GM21390 (cell line): ENCODE data around the gene C12orf56.
"Not testable (repeated sequence)": the region's sequence is repeated elsewhere in the genome, so short reads cannot be mapped to it uniquely, and the experiment has no call there.

ENCODE experiments used
- ATAC-seq: cut with Tn5 transposase; IDR thresholded peaks from one replicate; pipeline ENCODE4 v1.9.1; 2021; ENCODE audit not compliant: unreplicated experiment

C12orf56 gene

DNA sequence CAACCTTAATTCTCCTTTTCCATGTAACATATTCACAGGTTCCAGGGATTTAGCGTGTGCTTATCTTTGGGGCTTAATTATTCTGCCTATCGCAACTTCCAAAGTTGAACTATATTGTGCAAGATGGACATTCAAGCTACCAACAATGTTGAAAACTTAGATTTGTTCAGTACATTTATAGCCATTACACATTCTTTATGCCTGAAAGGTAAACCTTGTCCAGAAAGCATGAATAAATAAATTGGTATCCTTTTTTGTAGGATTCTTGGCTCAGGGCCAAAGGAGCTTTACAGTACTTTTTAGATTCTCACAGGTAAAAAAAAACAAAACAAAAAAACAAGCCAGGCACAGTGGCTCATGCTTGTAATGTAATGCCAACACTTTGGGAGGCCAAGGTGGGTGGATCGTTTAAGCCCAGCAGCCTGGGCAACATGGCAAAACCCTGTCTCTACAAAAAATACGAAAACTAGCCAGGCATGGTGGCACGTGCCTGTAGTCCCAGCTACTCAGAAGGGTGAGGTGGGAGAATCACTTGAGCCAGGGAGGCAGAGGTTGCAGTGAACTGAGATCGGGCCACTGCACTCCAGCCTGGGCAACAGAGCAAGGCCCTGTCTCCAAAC, 3.3 kb downstream of the C12orf56 start:
- ATAC-seq, result no peak

DNA sequence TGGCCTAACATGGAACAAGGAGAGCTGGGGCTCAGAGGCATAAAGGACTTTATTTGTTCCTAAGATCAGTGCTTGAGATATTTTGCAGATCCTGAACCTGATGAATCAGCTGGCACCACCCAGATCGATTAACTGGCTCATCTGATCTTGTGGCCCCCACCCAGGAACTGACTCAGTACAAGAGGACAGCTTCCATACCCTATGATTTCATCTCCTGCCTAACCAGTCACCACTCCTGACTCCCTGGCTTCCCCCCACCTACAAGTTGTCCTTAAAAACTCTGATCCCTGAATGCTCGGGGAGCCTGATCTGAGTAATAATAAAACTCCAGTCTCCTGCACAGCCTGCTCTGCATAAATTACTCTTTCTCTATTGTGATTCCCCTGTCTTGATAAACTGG, 5.1 kb downstream of the C12orf56 start:
- no peak for ATAC-seq

DNA sequence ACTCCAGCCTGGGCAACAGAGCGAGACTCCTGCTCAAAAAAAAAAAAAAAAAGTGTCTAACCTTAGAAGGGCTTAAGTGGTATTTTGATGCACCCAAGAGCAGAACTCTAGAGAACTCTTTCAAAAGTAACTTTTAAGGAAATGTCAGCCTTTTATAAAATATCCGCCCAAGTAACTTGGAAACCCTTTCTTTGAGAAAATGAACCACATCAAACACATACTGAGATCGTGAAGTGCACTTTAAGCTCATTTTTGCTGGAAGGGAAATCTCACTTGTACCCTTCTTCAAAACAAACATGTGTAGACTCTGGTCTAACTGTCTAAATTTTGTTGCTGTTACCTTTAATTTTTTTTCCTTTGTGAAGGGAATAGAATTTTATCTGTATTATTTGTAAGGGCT, 5.5 kb downstream of the C12orf56 start:
- no peak for ATAC-seq

DNA sequence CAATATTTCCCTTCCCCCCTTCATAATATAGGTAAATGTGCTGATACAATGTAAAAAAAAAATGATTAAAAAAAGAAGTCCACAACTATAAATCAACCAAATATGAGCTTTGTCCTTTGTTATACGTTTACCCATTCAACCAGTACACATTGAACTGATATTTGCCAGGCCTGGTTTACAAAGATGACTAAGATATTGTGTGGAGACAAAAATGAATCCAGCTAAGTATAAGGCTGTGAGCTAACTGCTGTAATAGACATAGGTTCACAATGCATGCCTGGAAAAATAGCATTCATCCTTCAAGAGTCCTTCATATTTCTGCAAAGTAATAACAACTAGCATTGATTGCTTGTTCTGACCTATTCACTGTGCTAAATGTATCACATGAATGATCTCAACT, 6.9 kb downstream of the C12orf56 start:
- ATAC-seq, result no peak

DNA sequence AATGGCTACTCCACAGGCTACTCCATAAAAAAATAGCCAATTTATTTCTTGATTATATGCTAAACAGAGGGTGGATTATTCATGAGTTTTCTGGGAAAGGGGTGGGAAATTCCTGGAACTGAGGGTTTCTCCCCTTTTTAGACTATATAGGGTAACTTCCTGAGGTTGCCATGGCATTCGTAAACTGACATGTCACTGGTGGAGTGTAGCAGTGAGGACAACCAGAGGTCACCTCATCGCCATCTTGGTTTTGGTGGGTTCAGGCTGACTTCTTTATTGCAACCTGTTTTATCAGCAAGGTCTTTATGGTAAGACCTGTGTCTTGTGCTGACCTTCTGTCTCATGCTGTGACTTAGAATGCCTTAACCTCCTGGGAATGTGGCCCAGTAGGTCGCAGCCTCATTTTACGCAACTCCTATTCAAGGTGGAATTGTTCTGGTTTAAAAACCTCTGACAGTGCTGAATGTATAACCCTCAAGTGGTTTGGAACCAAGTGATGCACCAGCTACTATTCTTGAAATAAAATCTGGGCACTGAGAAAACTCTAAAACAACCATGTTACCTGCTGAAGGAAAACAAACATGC, 27.7 kb downstream of the C12orf56 start:
- ATAC-seq, result no peak

DNA sequence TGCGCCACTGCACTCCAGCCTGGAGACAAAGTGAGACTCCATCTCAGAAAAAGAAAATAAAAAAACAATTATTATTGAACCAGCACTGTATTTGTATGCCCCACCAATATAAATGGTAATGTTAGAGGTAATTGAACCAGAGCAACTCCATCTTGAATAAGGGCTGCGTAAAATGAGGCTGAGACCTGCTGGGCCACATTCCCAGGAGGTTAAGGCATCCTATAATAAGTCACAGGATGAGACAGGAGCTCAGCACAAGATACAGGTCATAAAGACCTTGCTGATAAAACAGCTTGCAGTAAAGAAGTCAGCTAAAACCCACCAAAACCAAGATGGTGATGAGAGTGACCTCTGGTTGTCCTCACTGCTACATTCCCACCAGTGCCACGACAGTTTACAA, 29.4 kb downstream of the C12orf56 start:
- not testable (repeated sequence) for ATAC-seq

DNA sequence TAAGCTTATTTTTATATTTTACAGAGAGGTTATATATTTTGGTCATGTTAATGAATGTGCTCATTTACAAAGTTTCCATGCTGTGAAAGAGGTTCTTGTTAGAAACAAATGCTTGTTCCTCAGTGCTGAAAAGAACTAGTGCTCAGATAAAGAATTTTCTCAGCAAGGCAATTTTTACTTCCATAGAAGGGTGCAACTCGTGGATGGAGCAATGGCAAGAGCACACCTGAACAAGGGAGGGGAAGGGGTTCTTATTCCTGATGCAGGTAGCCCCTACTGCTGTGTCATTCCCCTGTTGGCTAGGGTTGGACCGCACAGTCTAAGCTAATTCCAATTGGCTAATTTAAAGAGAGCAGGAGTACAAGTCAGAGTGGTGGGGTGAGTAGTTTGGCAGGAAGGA, 34.3 kb downstream of the C12orf56 start:
- ATAC-seq, result not testable (repeated sequence)

DNA sequence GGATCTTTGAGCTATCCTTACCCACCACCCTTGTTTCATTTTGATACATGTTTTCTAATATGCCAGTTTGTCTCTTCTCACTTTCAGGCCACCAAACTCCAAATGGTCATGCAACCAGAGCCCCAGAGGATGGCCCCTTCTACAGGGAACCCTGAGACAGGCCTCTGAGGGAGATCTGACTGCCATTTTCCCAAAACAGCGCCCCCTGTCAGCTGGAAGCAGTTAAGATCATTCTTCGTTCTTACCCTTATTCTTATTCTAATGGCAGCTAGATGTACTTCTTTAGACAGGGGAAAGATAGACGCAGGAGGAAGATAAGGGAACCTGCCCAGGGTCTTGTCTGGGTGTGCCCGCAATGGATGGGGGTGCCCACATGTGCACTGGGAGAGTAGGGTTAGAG, 38.4 kb downstream of the C12orf56 start:
- no peak for ATAC-seq

DNA sequence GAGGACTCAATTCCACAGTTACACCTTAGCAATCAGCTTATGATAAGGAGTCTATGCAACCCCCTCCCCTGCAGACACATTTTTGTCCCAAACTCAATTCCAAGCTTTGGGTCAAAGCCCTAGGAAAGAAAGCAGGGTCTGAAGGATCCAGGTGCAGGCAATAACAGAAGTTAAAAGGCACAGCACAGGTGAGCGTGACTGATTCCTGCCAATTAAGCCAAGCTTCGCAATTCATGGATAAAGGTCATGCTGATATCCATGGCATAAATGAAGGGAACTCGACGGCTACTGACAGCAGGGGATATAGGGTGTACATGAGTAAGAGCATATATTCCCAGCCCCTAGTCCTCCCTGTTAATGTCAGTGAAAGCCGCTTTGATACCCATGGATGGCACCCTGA, 39.3 kb downstream of the C12orf56 start:
- no peak for ATAC-seq

DNA sequence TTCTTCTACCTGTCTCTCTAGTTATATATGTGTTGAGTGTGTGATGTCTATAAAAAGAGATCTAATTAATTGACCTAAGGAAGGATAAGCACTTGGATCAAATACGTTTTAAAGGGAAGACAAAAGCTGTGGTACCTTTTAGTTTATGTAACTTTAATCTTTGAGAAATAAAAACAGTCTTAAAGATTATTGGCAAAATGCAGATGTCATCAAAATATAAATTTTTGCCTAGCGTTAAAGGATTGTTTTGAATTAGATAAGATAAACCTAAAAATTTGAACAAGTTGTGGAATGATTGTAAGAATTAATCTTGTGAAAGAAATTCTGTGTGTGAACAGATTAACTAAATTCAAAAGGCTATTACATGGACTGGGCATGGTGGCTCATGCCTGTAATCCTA, 42.9 kb downstream of the C12orf56 start:
- ATAC-seq, result no peak

DNA sequence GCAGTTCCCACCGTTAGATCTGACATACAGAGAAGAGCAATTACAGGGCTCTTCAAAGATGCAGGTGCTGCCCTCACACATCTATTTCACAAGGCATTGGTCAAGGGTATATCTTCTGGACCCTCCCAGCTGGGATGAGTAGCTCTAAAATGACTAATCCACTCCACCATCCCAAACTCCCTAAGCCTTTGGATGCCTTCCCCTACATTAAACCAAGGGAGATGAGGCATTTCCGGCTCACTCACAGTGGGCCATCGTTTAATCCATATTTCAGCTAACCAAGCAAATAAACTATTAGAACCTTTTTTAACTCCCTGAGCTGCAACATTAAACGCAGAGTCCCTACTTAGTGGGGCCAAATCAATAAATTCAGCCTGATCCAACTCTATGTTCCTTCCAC, 45.9 kb downstream of the C12orf56 start:
- ATAC-seq, result not testable (repeated sequence)

DNA sequence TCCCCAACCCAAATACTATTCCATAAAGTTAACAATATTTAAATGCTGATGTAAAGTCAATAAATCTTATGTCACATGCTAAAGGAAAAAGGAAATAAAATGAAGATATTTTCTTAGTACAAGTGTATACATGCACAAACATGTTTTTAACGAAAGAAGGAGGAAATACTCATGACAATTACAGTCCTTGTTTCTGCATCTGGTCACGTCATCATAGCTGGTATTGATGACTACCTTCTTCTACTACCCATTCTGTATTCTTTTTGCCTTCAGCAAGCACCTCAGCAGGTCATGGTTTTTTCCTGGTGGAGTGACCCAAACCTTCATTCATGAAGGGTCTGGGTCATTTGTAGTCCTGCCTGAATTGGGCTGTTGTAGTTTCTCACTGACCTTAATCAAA, 50.0 kb downstream of the C12orf56 start:
- not testable (repeated sequence) for ATAC-seq

DNA sequence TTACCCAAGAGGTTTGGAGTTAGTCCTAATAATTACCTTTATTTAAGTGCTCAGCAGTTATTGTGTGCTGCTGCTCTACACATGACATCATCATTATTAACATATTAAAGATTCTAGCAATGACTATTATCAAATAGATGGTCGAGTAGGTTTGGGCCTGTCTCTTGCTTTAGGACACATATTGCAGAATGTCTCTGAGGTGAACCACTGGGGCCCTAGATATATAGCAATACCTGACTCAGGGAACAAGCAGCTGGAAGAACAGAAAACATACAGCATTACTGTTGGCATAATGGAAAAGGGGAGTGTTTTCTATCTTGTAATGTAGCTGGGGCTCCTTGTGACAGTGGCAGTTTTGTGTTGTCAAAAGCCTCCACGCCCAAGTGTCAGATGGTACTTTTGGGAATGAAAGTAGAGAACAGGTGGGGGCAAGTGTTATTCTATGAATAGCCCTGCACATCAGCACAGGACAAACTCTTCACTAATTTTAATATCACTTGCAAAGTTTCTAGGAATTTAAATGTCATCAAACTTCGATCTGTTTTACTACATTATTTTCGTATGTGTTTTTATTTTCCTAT, 54.6 kb downstream of the C12orf56 start:
- ATAC-seq, result no peak

DNA sequence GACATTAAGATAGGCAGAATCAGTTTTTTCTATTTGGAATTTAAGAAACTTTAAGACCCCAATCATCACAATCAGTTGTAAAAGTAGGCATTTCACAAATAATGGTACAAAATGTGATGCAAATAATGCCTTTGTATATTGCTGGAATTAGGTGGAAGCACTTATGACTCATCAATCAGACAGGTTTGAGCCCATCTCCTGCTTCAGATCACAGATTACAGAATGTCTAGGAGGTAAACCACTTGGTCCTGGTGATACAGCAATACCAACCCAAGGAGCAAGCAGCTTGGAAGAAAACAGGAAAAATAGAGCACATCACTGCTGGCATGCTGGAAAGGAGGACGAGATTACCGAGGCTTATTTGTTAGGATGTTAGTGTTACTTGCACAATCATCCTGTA, 57.6 kb downstream of the C12orf56 start:
- no peak for ATAC-seq

DNA sequence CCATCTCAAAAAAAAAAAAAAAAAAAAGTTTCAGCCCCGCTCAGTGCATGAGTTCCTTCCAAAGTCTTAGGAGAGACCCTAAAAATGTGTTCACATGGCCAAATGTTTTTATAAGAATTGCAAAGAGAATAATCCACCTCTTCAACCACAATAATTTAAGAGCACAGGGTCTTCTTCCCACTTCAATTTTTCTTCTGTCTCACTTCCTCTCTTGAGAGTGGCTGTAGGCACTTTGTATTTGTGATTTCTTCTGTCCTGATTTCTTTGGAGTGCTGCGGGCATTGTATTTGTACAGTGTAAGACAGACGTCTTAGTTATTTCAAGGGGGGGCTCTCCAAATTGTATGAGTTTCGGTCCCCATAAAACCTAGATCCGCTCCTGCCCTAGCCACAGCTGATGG, 58.3 kb downstream of the C12orf56 start:
- ATAC-seq, result no peak

DNA sequence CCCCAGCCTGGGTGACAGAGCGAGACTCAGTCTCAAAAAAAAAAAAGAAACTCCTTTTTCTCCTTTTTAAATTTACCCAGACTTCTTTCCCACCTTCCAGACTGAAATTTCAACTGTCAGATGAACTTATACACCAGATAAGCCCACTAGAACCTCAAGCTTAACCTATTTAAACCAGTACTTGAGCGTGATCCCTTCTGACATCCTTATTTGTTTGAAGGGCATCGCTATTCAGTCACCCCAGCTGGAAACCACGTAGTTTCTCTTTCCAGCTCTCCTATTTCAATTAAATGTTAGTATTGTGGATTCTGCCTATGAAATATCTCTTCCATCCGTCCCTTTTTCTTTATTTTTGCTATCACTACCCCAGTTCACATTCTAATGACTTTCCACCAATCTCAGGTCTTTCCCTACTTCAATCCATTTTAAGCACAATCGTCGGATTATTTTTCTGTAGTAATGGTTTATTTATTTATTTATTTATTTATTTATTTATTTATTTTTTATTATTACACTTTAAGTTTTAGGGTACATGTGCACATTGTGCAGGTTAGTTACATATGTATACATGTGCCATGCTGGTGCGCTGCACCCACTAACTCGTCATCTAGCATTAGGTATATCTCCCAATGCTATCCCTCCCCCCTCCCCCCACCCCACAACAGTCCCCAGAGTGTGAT, 61.4 kb downstream of the C12orf56 start:
- ATAC-seq, result not testable (repeated sequence)

DNA sequence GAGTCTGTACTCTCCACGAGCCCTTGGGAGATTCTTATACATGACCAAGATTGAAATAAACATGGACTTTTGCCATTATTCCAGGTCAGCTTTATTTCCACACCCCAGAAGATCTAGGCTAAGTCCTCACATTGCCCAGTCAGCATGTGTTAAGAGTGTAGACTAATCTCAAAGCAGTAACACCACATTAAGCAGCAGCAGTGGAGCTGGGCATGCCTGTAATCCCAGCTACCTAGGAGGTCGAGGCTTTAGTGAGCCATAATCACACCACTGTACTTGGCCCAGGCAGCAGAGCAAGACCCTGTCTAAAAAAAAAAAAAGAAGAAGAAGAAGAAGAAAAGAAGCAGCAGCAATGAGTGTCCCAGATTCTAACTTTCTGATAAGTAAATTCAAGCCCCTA, 65.5 kb downstream of the C12orf56 start:
- no peak for ATAC-seq

DNA sequence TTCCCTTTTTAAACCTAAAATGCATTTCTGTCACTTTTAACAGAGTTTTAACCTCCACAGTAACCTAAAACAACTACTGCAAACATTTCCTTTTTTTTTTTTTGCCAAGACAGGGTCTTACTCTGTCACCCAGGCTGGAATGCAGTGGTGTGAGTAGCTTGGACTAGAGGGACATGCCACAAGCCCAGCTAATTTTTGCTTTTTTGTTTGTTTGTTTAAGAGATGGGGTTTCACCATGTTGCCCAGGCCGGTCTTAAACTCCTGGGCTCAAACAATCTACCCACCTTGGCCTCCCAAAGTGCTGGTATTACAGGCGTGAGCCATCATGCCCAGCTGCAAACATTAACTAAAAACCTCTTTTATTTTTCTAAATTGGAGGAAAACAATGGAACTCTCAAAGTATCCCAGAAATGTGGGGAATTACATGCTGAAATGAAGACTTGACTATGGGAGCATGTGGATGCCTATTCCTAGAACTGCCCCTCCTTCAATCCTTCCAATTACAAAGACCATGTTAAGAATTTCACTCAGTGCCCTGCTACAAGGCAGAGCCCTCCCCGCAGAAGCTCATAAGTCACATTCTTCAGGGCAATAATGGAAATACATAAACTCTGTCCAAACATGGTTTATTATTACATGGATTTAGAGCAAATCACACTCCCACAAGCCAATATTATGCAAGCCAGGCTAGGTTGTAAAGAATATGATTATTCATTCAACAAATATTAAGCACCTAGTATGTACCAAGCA, 66.9 kb downstream of the C12orf56 start:
- ATAC-seq, result no peak

DNA sequence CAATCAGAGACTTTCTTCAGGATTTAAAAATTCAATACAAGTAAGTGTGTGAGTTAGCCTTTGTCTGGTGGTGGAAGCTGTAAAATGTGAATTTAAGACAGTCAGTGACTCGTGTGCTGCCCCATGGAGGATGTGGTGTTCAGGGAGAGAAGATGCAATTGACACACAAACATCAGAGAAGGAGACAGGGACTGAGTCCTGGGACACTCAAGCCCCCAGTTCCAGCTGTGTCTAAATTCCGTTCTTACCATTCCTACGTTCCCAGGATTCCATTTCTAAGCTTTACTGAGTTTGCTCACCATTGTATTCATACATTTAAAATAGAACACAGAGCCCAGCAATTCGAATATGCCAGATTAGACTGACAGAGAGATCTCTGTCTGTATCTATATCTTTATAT, 67.6 kb downstream of the C12orf56 start:
- ATAC-seq, result no peak

DNA sequence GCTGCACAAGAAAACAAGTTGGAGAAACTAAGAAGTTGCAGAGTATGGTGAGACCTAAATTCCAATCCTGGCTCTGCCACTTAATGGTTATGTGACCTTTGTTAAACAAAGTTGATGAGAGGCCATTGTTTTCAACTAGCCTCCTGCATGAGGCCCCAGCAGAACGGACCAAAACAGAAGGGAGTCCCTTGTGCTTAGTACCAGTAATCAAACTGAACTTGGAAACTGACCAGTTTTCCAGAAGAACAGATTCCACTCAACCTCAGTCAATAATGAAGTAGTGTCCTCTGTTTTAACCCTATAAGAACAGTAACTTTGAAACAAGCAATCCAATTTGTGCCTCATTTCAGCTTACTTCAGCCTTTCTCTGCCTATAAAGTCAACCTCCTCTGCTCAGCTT, 69.9 kb downstream of the C12orf56 start:
- ATAC-seq, result no peak

DNA sequence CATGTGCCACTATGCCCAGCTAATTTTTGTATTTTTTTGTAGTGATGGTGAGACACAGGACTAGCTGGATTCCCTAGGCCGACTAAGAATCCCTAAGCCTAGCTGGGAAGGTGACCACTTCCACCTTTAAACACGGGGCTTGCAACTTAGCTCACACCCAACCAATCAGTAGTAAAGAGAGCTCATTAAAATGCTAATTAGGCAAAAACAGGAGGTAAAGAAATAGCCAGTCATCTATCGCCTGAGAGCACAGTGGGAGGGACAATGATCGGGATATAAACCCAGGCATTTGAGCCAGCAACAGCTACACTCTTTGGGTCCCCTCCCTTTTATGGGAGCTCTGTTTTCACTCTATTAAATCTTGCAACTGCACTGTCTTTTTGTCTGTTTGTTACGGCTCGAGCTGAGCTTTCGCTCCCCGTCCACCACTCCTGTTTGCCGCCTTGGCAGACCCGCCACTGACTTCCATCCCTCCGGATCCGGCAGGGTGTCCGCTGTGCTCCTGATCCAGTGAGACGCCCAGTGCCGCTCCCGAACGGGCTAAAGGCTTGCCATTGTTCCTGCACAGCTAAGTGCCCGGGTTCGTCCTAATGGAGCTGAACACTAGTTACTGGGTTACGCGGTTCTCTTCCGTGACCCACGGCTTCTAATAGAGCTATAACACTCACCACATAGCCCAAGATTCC, 70.9 kb downstream of the C12orf56 start:
- ATAC-seq, result not testable (repeated sequence)
